AG04450 (cell line): ENCODE results near the gene RPL10A. TPM values are rescaled to one million over a fixed set of nuclear protein-coding genes. Genes with fewer than 3 reads are reported as not detected.

ENCODE experiments used
- CTCF ChIA-PET: fragments of 300-600, 350-600 bp; formaldehyde crosslinking; extraction: SDS; loops from one replicate; lab custom pipeline; 2022; ENCODE audit warnings: antibody characterized with exemption, inconsistent platforms; lab: Charles Lee
- POLR2A ChIA-PET: fragments of 350-600 bp; formaldehyde crosslinking; extraction: SDS; loops from one replicate; lab custom pipeline; 2021; ENCODE audit warnings: antibody characterized with exemption, inconsistent platforms; lab: Yijun Ruan, JAX
- DNase-seq: peaks from one replicate; pipeline ENCODE4 v3.0.0-alpha.2; 2011; ENCODE audit warnings: low read depth, low spot score
- H3K27ac ChIP-seq: one replicate; pipeline ENCODE4 v1.5.1; 2012; ENCODE audit warnings: low read depth, low read length, control low read depth
- H3K27me3 ChIP-seq: one replicate; pipeline ENCODE4 v1.6.0; 2012; ENCODE audit warnings: low read length; ENCODE audit not compliant: control insufficient read depth, insufficient read depth
- H3K4me3 ChIP-seq: 2 replicates; pipeline ENCODE4 v1.5.1; 2011; ENCODE audit warnings: mild to moderate bottlenecking, low read depth, low read length, control low read depth
- H3K9me3 ChIP-seq: 2 replicates; pipeline ENCODE4 v1.5.1; 2012; ENCODE audit warnings: low read length; ENCODE audit not compliant: control insufficient read depth, insufficient read depth
- CTCF ChIP-seq: IDR thresholded peaks from 2 replicates; pipeline ENCODE4 v1.5.1; 2011; ENCODE audit warnings: low read depth, low read length, control low read depth, inconsistent platforms
- polyA plus RNA-seq: library from polyadenylated mRNA; depleted of rRNA; stranded (reverse); fragments of >200 nt; gene quantifications from 2 replicates; pipeline ENCODE4 v1.2.3, GENCODE V29; 2011

The RPL10A gene
- polyA plus RNA-seq, 1 experiment, result 2,636 TPM

- CTCF ChIA-PET, result interaction anchor here (0.5 to 1.2 kb wide), 2 partner anchors 16 to 39 kb away, joined by 3 read pairs; no protein-coding TSS in a partner anchor
- DNase-seq, result no peak
- H3K27ac ChIP-seq, result no peak overlapping the region
- no peaks in the 10 kb centered on the region for H3K27me3 ChIP-seq
- no peaks in the 10 kb centered on the region for H3K9me3 ChIP-seq
- POLR2A ChIA-PET, result interaction anchor here (0.6 to 1.1 kb wide), 2 partner anchors 10 to 15 kb away, joined by 3 read pairs; no protein-coding TSS in a partner anchor
- H3K4me3 ChIP-seq, result no peak overlapping the region
- TF ChIP-seq CTCF, result no peak
These were observed 14.9 kb downstream of the RPL10A start for GRCh38 chr6:35483062-35483461.

DNA sequence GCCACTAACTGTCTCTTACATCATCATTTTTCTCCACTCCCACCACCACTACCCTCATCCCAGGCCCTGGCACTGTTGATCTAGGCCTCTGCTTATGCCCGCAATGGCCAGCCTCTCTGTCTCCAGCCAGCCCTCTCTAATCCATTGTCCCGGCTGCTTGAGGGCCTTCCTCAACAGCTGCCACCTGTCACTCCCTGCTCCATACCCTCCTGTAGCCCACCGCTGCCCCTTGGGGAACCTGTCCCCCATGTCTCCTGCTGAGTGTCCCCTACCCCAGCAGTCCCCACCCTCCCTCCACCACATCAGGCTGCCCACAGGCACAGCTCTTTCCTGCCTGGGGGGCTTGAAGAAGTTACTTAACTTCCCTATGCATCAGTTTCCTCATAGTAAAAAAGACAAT, 15.3 kb downstream of the RPL10A start:
- DNase-seq, result no peak
- Histone ChIP-seq H3K27ac (no peak overlapping the region), H3K9me3 (no peaks in the 10 kb centered on the region), H3K4me3 (no peak overlapping the region), H3K27me3 (no peaks in the 10 kb centered on the region)
- TF ChIP-seq CTCF, result no peak
- ChIA-PET POLR2A (interaction anchor here (0.6 to 1.1 kb wide), 2 partner anchors 10 to 15 kb away, joined by 3 read pairs; no protein-coding TSS in a partner anchor), CTCF (interaction anchor here (1.2 kb wide), 1 partner anchor 16 kb away, joined by 3 read pairs; no protein-coding TSS in a partner anchor)

DNA sequence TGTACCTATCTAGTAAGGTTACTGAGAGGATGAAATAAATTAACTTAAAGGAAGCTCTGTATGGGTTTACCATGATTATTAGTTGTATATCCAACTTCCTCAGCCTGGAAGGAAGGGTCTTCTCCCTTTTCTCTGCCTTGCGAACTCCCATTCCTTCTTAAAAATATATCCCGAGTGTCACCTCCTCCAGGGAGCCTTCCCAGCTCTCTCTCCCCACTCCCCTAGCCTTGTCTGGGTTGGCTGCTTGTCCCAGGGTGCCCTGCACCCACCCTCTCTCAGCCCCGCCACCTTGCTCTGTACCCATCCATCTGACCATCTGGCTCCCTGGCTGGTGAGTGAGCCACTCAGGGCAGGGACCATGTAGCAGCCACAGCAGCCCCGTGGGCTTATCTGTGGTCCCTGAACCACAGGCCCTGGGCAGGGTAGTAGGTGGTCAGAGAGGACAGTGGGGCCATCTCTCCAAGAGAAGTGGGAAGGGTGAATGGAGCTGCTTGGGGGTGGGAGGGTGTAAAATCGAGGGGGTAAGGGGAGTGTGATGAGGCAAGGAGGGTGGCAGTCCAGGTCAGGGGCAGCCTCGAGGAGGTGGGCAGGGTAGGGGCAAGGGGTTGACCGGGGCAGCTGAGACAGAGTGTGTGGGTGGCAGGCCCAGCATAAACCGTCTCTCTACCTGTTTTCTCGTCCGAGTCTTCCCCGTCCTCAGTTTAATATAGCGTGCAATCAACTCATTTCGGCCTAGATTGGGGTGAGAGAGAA, 15.9 kb downstream of the RPL10A start:
- no peak for TF ChIP-seq CTCF
- Histone ChIP-seq H3K9me3 (no peaks in the 10 kb centered on the region), H3K27me3 (no peaks in the 10 kb centered on the region), H3K4me3 (no peak overlapping the region), H3K27ac (no peak overlapping the region)
- no peak for DNase-seq
- ChIA-PET CTCF (no interaction called here), POLR2A (interaction anchor here (1.1 kb wide), 1 partner anchor 11 kb away, joined by 3 read pairs; no protein-coding TSS in a partner anchor)

DNA sequence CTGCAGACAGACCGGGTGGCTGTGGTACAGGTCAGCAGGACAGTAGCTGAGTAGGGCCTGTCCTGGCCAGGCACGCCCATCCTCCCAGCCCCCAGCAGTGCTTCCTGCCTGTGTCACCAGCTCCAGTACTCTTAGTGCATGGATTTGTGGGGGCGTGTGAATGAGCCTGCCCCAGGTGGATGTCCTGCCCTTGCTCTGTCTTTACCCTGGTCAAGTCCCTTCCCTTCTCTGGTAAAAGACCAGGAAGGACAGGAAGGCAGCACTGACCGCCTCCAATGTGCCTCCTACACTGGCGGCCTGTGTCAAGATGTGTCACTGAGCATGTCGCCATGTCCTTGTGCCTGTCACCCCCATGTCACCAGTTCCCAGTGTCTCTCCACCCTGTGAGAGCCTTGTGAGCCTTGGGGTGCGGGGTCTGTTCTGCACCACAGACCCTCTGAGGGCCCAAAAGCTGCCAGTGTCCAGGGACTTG, 16.8 kb downstream of the RPL10A start:
- DNase-seq, result no peak

More for the DNA sequence above, 16.8 kb downstream of the RPL10A start:
- no peak overlapping the region for H3K4me3 ChIP-seq
- no peak for TF ChIP-seq CTCF
- POLR2A ChIA-PET, result interaction anchor here (0.8 to 1.0 kb wide), 2 partner anchors 11 to 13 kb away, joined by 3 to 6 read pairs; no protein-coding TSS in a partner anchor
- no peaks in the 10 kb centered on the region for H3K9me3 ChIP-seq
- H3K27ac ChIP-seq, result peak overlapping the region; percentile 61
- CTCF ChIA-PET, result no interaction called here
- no peaks in the 10 kb centered on the region for H3K27me3 ChIP-seq
